HG03457 (cell line): Measurements from ENCODE around the gene NAA10.

Source experiments
- ATAC-seq: cut with Tn5 transposase; IDR thresholded peaks from one replicate; pipeline ENCODE4 v1.9.1; 2021; ENCODE audit warnings: moderate number of reproducible peaks; ENCODE audit not compliant: unreplicated experiment

NAA10 gene

DNA sequence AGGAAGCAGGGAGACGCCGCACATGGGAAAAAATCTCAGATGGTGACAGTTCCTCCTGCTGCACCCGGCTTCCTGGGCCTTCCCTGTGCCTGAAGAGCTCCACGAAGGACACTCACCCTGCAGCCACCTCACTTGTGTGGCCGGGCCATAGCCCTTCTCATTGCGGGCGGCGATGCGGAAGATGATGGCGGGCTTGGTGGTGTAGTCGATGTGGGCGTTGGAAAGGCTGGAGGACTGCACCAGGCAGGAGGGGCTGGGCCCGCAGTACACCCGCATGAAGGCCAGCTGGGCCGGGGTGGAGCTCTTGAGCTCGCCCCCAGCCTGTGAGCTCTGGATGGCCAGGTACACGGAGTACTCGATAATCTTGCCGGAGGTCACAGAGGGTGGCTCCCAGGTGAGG is 15.3 kb upstream of the NAA10 start:
- ATAC-seq, result no peak

DNA sequence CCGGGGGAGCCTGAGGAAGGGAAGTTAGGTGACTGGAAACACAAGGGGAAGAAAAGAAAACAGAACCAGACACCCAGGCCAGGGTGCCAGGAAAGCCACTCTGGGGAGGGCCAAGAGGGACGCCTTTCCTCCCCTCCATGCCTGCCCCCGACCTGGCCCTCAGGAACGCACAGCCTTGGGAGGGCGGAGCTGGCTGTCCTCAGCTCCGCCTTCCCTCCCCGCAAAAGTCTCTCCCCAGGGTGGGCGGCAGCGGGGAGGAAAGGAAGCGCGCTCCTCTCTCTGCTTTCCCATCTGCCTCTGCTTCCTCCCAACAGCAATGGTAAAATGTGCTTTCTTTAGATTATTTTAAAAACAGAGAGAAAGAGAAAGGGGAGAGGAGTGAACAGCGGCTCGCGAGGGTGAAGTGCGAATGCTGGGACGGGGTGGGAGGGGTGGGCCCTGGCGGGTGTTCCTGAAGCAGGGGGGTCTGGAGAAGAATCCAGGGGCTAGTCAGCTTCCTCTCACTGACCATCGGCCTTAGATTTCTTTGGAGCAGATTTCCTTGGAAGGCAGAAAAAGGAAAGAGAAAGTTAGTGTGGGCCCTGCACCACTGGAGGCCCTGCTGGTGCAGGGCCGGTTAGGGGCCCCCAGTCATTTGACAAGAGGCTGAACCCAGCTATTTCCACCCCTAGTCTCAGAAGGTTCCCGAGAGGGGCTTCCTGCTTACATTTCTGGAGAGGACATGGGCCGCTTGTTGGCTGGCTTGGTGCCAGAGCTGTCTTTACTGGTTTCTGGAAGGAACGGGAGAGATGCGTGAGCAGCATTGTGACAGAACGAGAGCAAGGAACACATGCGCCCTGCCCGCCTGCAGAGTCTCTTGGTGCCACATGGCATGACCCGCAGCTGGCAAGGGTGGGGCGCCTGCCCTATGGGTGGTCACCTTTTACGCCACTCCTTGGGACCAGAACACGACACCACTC is 14.3 kb upstream of the NAA10 start:
- no peak for ATAC-seq

DNA sequence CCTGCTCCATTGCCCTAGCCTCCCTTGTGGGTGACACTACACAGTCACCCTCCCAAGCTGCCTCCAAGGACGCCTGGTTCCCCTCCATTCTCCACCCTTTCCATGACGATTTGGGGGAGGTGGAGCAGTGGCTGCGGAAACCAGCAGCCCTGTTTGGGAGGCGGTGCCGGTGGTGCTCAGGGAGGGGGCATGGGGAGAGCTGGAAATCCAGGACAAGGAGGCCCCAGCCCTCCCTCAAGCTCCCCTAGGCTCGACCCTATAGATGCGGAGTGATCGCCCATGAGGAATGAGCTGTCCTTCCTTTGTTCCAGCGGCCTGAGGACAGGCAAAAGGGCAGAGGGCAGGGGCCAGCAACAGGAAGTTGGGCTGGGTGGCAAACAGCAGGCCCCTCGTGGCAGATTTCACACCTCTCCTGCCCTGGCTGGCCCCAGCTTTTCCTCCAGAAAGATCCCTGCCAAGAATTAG is 13.2 kb upstream of the NAA10 start:
- no peak for ATAC-seq

DNA sequence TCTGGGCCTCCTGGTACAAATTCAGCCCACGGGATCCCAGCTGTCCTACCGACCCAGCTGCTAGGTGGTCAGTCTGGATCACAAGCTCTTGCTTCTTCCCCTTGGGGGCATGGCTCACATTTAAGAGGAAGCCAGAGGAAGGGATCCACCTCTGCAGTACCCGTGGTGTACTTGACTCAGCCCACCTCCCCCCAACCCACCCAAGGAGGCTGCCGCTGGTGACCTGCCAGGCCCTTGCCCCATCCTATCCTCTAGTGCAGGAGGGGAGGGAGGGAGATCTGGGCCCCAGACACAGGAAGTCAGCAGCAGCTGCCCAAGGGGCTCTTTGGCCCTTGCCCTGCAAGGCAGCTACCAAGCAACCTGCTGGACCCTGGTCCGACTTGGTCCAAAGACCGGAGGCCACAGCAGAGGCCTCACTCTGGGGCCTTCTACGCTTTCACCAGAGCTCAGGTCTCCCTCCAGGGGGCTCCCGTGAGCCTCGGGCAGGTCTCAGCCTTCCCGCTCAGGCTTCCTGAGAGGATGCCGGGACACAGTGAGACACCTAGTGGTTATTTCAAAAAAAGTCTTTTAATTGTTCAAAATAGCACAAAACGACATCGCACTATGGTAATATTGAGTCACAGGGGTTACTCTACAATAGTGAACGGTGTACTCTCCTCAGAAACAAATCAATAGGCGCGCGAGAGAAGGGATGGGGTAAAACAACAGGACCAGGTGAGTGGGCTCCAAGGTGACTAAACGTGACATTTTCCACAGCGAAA is 12.4 kb upstream of the NAA10 start:
- ATAC-seq, result no peak

DNA sequence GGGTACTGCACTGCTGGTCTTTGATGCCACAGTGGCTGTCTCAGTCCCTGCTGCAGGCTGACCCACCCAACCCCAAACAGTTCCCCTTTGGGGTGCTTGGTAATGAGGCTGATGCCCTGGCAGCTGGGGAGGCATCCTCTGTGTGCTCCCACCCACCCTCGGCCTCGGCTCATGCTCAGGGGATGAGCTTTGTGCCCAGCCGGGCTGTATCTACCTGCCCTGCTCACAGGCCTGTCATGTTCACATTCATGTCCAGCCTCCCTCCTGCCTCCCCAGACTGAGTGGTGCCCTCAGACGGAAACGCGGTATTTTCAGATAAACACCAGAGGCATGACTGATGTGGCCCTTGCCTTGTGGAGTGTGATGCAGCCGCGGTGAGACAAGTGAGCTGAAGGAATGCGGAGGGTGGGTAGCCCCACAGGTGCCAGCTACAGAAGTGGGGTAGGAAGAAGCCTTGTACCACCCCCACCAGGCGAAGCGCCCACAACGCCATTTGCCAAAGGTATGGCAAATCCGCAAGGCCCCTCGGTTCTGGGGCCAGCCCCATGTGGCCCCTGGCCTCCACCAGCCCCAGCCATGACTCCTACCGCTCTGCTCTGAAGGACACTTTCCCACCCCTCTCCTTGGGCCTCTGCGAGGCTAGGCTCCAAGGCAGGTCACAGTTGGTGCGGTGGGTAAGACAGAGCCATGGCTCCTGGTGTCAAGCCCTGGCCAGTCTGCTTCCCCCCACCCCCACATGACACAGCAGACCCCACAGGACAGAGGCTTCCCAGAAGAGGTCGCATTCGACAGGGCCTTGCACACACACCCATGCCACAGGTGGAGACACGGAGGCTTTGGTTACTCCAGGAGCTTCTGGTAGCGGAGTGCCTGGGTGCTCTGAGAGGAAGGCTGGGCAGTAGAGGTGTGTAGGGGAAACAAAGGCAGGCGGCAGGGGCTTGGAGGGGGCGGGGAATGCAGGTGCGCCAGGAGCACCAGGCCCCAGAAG is 11.4 kb upstream of the NAA10 start:
- no peak for ATAC-seq

DNA sequence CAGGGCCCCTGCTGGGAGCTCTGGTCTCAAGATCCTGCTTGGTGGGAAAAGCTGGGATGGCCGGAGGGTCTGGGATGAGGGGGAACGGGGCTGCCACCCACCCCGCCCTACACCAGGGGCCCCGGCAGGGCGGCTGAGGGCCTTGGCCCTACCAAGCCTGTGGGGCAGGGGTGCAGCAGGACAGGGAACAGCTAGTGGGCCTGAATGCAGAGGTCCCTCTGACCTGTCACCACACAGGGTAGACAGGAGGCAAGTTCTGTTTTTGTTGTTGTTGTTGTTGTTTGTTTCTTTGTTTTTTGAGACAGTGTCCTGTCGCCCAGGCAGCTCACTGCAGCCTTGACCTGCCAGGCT is 9.9 kb upstream of the NAA10 start:
- no peak for ATAC-seq

DNA sequence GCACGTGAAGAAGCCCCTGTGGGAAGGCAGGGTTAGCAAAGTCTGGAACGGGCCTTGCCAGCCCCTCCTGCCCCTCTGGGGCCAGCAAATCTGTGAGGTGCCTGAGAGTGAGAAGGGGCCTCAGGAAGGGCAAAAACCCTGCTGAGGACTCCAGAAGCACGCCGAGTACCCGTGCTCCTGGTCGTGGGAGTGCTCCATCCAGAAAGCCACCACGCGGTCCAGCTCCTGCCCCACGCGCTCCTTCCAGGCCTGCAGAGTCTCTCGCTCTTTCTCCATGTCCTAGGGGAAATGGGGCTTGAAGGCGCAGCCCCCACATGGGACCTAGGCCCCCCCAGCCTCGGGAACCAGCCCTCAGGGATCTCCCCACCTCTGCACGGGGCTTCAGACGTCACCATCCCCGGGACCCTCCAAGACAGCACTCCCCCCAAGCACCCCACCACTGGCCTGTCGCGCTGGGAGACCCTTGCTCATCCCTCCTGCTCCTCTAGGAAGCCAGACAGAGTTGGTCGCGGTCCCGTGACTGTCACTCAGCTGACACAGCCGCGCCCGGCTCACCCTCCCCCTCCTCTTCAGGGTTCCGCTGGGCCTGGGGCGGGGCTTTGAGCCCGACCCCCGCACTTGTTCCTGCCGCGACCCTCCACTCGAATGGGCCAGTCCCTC is 9.4 kb upstream of the NAA10 start, which contains the start of gene RENBP:
TSS of gene RENBP (minus strand) at position 504 of the 660 bp plus-strand sequence. CDS start at position 471, 33 bp downstream.
- no peak for ATAC-seq

DNA sequence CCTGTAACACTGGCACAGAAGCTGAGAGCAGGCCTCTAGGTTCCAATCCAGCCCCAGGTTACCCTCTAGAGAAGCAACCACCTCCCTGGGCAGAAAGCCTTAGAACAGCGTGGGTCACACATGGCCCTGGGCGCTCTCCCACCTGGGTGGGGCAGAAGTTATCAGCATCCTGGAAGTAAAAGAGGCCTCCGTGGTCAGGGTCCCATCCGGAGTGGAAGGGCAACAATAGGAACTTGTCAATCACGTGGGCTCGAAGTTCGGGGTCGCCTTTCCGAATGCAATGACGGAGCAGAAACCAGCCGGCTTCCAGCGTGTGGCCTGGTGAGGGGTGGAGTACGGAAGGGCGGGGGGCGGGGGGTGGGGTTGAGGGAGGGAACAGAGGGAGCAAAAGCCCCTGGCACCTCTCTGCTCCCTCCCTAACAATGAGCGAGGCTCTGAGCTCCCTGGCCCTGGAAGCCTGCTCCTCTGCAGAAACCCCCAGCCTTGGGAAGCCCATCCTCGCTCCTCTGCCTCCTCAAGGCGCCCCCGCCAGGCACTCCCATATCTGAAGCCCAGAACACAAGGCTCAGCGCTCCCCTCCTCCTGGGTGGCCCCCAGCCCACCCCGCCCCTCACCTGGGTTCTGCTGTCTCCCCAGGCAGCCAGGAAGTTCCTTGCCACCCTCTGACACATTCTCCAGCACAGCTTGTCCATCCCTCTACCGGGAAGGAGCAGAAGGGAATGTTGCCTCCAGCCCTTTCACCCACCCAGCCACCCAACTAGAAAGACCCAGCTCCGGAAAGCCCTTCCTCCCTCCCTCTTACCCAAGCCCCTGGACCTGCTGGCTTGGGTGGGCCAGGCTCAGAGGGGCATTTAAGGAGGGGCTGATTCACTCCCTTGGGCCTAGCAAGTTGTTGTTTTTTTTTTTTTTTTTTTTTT is 6.8 kb upstream of the NAA10 start:
- ATAC-seq, result no peak

DNA sequence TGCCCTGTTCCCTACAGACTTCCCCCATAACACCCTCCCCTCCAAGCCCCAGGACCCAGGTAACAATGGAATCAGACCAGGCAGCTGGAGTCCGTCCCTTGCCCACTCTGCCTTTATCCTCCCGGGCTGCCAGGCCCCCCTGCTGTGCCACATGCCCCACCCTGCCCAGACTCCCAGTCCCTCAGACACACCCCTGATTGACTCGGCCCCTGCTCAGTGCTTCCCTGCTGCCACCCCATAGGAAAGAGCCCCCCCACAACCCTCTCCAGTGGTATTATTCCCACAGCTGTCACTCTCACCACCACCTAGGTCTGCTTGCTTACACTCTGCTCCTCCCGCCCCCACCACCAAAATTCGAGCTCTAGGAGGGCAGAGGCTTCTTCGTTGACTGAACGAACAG is 4.7 kb upstream of the NAA10 start:
- ATAC-seq, result no peak

DNA sequence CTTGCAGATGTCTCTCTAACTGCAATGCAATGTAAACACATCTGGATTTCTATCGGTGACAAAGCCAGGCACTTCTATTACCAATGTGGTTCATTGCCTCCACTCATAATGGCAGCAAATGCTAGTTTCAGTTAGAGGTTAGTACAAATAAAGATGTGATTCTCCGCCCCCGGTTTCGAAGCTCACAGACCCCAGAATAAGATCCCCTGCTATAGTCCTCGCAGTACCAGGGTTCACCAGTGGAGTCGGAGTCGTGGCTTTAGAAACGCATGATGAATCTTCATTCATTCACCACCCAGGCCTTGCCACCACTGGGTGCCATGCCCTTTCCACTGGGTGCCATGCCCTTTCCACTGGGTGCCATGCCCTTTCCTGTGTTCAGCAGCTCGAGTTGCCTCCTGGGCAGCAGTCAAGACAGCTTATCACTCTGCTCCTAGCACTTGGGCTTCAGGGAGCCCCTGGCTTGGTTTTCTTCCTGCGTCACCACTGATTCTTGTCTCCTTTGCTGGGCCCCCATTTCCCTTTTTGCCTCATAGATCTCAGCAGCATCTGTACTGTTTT is 3.5 kb upstream of the NAA10 start:
- ATAC-seq, result no peak

DNA sequence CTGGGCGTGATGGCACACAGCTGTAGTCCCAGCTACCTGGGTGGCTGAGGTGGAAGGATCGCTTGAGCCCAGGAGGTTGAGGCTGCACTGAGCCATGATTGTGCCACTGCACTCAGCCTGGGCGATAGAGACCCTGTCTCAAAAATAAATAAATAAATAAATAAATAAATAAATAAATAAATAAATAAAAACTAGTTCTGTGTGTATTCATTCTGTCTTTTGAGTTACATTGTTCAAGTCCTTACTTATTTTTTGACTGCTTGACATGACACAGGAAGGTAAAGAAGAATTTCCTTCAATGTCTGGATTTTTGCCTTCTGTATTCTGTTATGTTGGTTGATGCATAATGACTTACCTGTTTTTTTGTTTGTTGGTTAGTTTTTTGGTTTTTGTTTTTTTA is 2.2 kb upstream of the NAA10 start:
- no peak for ATAC-seq

DNA sequence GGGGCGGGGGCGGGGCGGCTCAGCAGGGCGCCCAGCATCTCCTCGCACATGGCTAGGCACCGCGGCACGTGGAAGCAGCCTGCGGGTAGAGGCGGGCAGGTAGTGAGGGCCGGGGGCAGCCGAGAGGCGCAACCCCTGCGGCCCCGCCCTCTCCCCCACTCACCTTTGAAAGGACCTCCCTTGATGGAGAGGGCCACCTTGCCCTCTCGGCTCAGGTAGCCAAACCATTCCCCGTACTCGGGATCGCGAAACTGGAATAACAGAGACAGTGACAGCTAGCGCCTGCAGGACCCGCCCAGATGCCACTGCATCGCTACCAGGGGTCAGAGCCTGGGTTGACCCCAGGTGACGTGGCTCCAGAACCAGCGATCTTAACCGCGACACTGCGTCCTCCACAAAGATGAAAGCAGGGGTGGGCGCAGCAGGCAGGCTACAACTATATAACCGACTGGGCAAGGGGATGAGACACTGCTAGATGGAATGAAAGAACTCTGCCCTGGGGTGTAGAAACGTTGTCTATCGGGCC is 552 bp upstream of the NAA10 start:
- ATAC-seq, result no peak

DNA sequence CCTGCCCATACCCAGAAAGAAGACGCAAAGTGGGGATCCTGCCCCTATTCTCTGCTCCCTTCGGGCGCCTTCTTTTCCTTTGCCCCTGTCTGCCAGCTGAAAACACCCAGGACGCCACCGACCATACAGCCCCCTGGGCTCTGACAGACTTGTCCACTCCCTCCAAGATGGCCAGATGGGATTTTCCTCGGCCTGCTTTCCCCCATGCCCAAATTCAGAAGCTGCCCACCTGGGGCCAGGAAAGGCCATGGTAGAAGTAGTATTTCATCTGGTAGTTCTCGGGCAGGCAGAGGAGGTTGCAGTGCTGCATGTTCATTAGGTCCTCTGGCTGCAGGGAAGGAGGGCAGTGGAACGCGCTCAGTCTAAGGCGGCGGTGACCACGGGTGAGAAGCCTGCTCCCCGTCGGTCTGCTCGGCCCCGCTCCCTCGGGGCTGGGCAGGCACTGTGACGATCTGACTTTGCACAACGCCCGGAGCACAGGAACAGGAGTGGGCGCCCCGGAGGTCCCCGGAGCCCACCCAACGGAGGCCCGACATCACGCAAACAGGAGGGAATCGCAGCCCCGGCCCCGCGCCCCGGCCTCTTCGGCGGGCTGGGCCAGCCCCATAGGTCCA is 582 bp downstream of the NAA10 start:
- ATAC-seq, result no peak

DNA sequence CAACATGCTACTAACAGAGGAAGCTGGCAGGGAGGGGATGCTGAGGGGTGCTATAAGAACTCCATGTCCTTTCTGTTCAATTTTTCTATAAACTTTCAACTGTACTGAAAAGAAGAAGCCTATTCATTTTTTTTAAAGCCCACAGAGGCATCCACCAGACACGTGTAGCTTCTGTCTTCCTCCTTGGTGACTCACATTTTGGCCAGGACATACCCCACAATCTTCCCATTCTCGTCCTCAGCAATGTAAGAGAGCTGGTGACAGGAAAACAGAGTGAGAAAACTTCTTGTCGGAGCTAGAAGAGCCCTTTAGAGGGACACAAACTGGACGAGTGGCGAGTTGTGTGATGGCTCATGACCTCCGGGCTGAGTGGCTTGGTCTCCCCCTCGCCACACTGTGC is 1.1 kb downstream of the NAA10 start:
- ATAC-seq, result no peak

DNA sequence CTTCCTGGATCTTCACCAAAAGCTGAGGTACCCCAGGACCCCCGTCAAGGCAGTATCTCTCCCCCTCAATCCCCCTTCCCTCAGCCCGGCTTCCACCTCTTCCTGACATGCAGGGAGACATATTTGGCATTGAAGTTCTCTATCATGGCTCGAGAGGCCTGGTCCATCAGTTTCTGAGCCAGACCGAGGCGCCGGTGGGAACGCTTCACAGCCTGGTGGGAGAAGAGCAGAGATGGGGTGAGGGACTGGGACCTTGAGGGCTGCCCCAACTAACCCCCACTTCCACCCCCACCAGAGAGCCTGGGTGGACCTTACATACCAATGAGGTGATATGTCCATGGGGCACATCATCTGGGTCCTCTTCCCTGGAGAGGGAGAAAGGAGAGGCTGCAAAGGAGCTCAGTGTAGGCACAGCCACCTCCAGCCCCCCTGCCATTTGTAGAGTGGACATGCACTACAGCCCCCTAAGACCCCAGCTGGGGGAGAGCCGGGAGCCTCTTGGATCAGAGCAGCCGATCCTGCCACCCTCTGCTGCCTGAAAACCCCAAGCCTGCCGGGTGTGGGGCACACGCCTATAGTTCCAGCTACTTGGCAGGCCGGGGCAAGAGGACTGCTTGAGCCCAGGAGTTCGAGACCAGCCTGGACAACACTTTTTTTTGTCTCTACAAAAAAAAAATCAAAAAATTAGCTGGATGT is 2.5 kb downstream of the NAA10 start:
- ATAC-seq, result no peak

DNA sequence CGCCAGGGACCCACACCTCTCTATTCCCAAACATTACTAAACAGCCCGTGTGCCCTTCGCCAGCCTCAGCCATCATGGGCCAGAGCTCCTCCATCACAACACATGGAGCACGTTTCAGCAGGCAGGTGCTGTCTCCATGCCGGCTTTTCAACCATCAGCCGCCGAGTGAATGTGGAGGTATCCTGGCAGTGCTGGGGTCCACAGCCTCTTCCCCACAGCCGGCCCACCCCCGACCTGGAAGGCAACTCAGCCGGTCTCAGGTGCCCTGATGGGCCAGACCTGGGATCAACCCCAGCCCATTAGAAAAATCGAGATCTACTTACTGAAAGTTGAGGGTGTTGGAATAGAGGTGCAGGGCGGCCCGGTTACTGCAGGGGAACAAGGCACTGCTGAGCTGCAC is 3.1 kb downstream of the NAA10 start:
- no peak for ATAC-seq

DNA sequence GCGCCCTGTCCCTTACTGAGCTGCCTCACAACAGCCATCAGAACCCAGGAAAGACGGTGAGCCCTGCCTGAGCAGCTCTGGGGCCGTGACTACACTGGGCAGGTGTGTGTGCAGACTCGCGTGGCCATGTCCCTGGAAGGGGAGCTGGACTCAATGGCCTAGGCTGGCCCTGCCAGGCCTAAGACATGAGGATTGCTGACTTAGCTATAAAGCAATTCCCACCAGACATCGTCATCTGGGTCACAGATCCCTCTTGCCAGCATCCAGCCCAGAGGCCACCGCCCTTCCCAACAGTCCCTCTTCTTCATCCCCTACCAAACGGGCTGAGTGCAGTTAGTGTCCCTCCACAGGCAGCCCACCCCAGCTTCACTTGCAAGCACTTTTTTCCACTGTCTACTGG is 3.7 kb downstream of the NAA10 start:
- ATAC-seq, result no peak
